Measurements from ENCODE around the gene FAM20C.

DNA sequence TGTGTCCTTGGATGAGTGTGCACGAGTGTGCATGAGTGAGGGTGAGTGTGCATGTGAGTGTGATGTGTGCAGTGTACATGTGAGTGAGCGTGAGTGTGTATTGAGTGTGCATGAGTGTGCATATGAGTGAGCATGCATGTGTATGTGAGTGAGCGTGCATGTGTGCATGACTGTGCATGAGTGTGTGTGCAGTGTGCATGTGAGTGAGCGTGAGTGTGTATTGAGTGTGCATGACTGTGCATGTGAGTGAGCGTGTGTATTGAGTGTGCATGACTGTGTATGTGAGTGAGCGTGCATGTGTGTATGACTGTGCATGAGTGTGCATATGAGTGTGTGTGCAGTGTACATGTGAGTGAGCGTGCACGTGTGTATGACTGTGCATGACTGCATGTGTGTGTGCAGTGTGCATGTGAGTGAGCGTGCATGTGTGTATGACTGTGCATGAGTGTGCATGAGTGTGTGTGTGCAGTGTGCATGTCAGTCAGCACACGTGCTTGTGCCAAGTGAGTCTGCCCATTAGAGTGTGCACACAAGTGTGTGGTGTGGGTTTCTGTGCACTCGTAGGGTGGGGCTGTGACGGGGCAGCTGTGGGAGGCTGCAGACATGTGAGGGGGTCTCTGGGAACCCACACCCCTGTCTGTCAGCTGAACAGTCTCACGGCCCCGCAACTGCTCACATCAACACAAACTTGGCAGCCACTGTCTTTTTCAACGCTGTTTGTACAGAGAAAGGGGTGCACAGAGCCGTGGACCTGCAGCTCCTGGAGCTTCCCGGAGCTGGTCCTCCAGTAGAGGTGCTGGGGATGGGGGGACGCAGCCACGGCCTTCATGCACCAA lies 112.4 kb downstream of the FAM20C start:
- TF ChIP-seq, protein P1, sequence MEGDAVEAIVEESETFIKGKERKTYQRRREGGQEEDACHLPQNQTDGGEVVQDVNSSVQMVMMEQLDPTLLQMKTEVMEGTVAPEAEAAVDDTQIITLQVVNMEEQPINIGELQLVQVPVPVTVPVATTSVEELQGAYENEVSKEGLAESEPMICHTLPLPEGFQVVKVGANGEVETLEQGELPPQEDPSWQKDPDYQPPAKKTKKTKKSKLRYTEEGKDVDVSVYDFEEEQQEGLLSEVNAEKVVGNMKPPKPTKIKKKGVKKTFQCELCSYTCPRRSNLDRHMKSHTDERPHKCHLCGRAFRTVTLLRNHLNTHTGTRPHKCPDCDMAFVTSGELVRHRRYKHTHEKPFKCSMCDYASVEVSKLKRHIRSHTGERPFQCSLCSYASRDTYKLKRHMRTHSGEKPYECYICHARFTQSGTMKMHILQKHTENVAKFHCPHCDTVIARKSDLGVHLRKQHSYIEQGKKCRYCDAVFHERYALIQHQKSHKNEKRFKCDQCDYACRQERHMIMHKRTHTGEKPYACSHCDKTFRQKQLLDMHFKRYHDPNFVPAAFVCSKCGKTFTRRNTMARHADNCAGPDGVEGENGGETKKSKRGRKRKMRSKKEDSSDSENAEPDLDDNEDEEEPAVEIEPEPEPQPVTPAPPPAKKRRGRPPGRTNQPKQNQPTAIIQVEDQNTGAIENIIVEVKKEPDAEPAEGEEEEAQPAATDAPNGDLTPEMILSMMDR (IDR thresholded peaks at IDR 0.05) = no peak
- TF ChIP-seq POLR2A (IDR thresholded peaks at IDR 0.05) = no peak
- no peak for TF ChIP-seq POLR2AphosphoS5 (IDR thresholded peaks at IDR 0.05)
- no peak for TF ChIP-seq EP300 (IDR thresholded peaks at IDR 0.05)

All from upper lobe of left lung (tissue), 4 donors.